Pancreas (tissue), 10 donors: ENCODE data around the gene DTNA. TPM values are rescaled to one million over a fixed set of nuclear protein-coding genes. Genes with fewer than 3 reads are reported as not detected.

Source experiments
- ATAC-seq, 4 donors: fragments of 200-7000 bp; cut with Tn5 transposase; one replicate each; pipeline versions ENCODE4 v1.8.0 to v1.9.1; 2020; ENCODE audit warnings: mild to moderate bottlenecking in 4 of 4, moderate library complexity in 4 of 4
- DNase-seq, 6 donors: peaks; one replicate each; pipeline ENCODE4 v3.0.0-alpha.2; 2020
- FAIRE-seq: peaks from 2 replicates; lab custom pipeline; 2012; peaks lifted over from hg19 to GRCh38; lab: Jason Lieb, UNC
- H3K27ac ChIP-seq, 4 donors: fragments of 200-600 bp; sonication (generic); 1 replicate in 3 of 4; 2 replicates in 1 of 4; pipeline versions ENCODE4 v1.5.0 to v1.8.0; 2020
- H3K27me3 ChIP-seq, 4 donors: fragments of 200-600 bp; one replicate each; pipeline ENCODE4 v1.8.0; 2021
- H3K36me3 ChIP-seq, 3 donors: fragments of 200-600 bp; sonication (generic) in 1 of 3; one replicate each; pipeline versions ENCODE4 v1.5.0 to v1.8.0; 2020 to 2021
- H3K4me1 ChIP-seq, 3 donors: fragments of 200-600 bp; one replicate each; pipeline ENCODE4 v1.8.0; 2021
- H3K4me3 ChIP-seq, 4 donors: fragments of 200-600 bp; sonication (generic) in 2 of 4; one replicate each; pipeline versions ENCODE4 v1.5.0 to v1.8.0; 2020 to 2021
- H3K9me3 ChIP-seq, 4 donors: fragments of 200-600 bp; one replicate each; pipeline ENCODE4 v1.8.0; 2021
- CTCF ChIP-seq, 4 donors: fragments of 200-600 bp; sonication (generic) in 3 of 4; IDR thresholded peaks; one replicate each; pipeline versions ENCODE4 v1.5.0 to v1.8.0; 2021; ENCODE audit warnings: antibody characterized with exemption in 4 of 4
- WGBS, 2 donors: extraction: QIAGEN DNeasy Blood & Tissue Kit; methylation state at CpG; one replicate each; pipeline ENCODE4 v1.1.7; 2013; 5-methylcytosine and 5-hydroxymethylcytosine counted together
- intact Hi-C, 3 donors: fragments of 100-400 bp; cut with DNase I; formaldehyde crosslinking; loops; one replicate each; pipeline versions ENCODE4 v1.11.1 to v1.14.2; 2022
- polyA plus RNA-seq, 2 donors: library from polyadenylated mRNA; stranded (reverse); fragments of 200-250 nt; gene quantifications; one replicate each; pipeline ENCODE4 v1.2.3, GENCODE V29; 2013
- total RNA-seq, 6 donors: library from RNA; stranded (reverse); fragmentation: NEBNext Ultra II Directional in 4 of 6; extraction: Animal tissue kit (Norgen Biotek cat#: 25700) in 4 of 6; gene quantifications; one replicate each; pipeline versions ENCODE4 v1.2.1 to v1.2.4, GENCODE V29; 2021 to 2023
- donor health status: healthy with polysubstance abuse.
- donor health status: DM: no; HTN: no; CAD: no; lungs with moderate emphysema.
- donor health status: DM: no; HTN: no; CAD: no.
- donor health status: control.
- donor health status: control.
- donor health status: Bipolar disorder and iron deficiency.
- donor health status: DM: yes; HTN: yes; CAD: no.
- donor health status: DM: no; HTN: no; CAD: no.
- donor health status: DM: no; HTN: no; CAD: no.
- donor health status: DM: yes; HTN: yes; CAD: no.

Gene DTNA
- total and polyA plus RNA-seq, 8 donors, result 15.3 to 37.5 (median 26.4) TPM

GRCh38 chr18:34799291-34799690, 89.2 kb downstream of the DTNA start:
- DNase-seq (no peak), ATAC-seq (no peak), FAIRE-seq (no peak)
- Histone ChIP-seq H3K27ac (no peak overlapping the region), H3K4me3 (no peak overlapping the region), H3K27me3 (no peaks in the 10 kb centered on the region), H3K4me1 (no peaks in the 10 kb centered on the region), H3K9me3 (no peaks in the 10 kb centered on the region), H3K36me3 (no peaks in the 10 kb centered on the region)
- intact Hi-C loops, result loop anchor here in 1 of 3 donors (10.0 kb wide), 1 partner anchor 444 kb away; no protein-coding TSS in a partner anchor
- WGBS, 2 donors, result 88 to 91% methylated on average over 4 of the region's 4 CpGs
- TF ChIP-seq CTCF (IDR thresholded peaks at IDR 0.05), result no peak

- ATAC-seq, result no peak
- no peaks in the 10 kb centered on the region for H3K36me3 ChIP-seq
- 88 to 97% methylated on average over 1 of the region's 1 CpG for WGBS, 2 donors
- no peaks in the 10 kb centered on the region for H3K27me3 ChIP-seq
- intact Hi-C loops, result no loop called here
- no peak for TF ChIP-seq CTCF (IDR thresholded peaks at IDR 0.05)
- peaks cover 0 to 10% (median 4%) of the 10 kb centered on the region in 3 donors for H3K4me1 ChIP-seq
- no peak for FAIRE-seq
- H3K27ac ChIP-seq, result no peak overlapping the region
- DNase-seq, result no peak
- no peak overlapping the region for H3K4me3 ChIP-seq
- no peaks in the 10 kb centered on the region for H3K9me3 ChIP-seq
Measured at GRCh38 chr18:34800381-34800780, 90.3 kb downstream of the DTNA start.

- H3K9me3 ChIP-seq, result no peaks in the 10 kb centered on the region
- no peaks in the 10 kb centered on the region for H3K36me3 ChIP-seq
- intact Hi-C loops, result no loop called here
- DNase-seq, result no peak
- FAIRE-seq, result no peak
- H3K4me1 ChIP-seq, result peaks cover 5 to 13% (median 7%) of the 10 kb centered on the region in 3 donors
- TF ChIP-seq CTCF (IDR thresholded peaks at IDR 0.05), result no peak
- H3K27ac ChIP-seq, result no peak overlapping the region
- 88 to 90% methylated on average over 2 of the region's 2 CpGs for WGBS, 2 donors
- H3K4me3 ChIP-seq, result no peak overlapping the region
- H3K27me3 ChIP-seq, result no peaks in the 10 kb centered on the region
- ATAC-seq, result no peak
Measured at GRCh38 chr18:34801774-34802173, 91.7 kb downstream of the DTNA start.

GRCh38 chr18:34802959-34803358, 92.9 kb downstream of the DTNA start:
- no peak for DNase-seq
- Histone ChIP-seq H3K27me3 (no peaks in the 10 kb centered on the region), H3K9me3 (no peaks in the 10 kb centered on the region), H3K4me3 (no peak overlapping the region), H3K4me1 (peaks cover 6 to 13% (median 8%) of the 10 kb centered on the region in 3 donors), H3K27ac (no peak overlapping the region), H3K36me3 (no peaks in the 10 kb centered on the region)
- no peak for FAIRE-seq
- 70 to 73% methylated on average over 3 of the region's 3 CpGs for WGBS, 2 donors
- no peak for TF ChIP-seq CTCF (IDR thresholded peaks at IDR 0.05)
- no peak for ATAC-seq
- intact Hi-C loops, result no loop called here

- intact Hi-C loops, result no loop called here
- no peak for TF ChIP-seq CTCF (IDR thresholded peaks at IDR 0.05)
- Histone ChIP-seq H3K27me3 (no peaks in the 10 kb centered on the region), H3K36me3 (no peaks in the 10 kb centered on the region), H3K4me1 (peaks cover 6 to 13% (median 8%) of the 10 kb centered on the region in 3 donors), H3K27ac (no peak overlapping the region), H3K4me3 (no peak overlapping the region), H3K9me3 (no peaks in the 10 kb centered on the region)
- no peak for ATAC-seq
- FAIRE-seq, result no peak
- no peak for DNase-seq
- WGBS, 2 donors, result 88 to 92% methylated on average over 5 of the region's 5 CpGs
Measured at GRCh38 chr18:34803877-34804400, 93.8 kb downstream of the DTNA start.
